Fibroblast of villous mesenchyme (primary cell): Measurements from ENCODE around the gene SRD5A3. TPM values are rescaled to one million over a fixed set of nuclear protein-coding genes. Genes with fewer than 3 reads are reported as not detected.

Source experiments
- DNase-seq: peaks from one replicate; pipeline ENCODE4 v3.0.0-alpha.2; 2010; ENCODE audit warnings: low read depth
- H3K4me3 ChIP-seq: 2 replicates; pipeline ENCODE4 v1.5.1; 2011; ENCODE audit warnings: low read depth, mild to moderate bottlenecking, low read length
- CTCF ChIP-seq: IDR thresholded peaks from 2 replicates; pipeline ENCODE4 v1.5.1; 2012; ENCODE audit warnings: low read depth, mild to moderate bottlenecking, low read length; ENCODE audit not compliant: insufficient read depth
- total RNA-seq: library from RNA; depleted of rRNA; stranded (reverse); fragments of >200 nt; gene quantifications from 2 replicates; pipeline ENCODE4 v1.2.3, GENCODE V29; 2012

Gene SRD5A3
- total RNA-seq, 1 donor: 8.6 TPM

DNA sequence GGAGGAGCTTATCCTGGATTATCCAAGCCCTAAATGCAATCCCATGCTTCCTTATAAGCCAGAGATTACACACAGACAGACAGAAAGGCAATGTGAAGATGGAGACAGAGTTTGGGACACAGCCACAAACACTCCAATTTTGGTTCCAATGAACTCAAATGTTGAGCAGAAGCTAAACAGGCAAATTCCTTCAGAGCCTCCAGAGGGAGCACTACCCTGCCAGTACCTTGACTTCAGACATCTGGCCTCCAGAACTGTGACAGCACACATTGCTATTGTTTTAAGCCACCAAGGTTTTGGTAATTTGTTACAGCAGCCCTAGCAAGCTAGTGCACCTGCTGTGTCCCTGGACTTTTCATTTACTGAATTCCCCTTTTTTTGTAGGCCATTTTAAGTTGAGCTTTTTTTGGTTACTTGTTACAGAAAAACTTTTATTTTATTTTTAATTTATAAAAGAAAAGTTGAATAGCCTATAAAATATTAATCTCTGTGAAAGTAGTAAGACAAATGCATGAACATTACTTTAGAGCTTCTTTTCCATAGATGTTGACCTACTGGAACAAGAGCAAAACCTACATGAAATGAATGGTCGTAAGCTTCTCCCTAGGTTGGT lies 33.4 kb upstream of the SRD5A3 start:
- no peak overlapping the region for H3K4me3 ChIP-seq
- DNase-seq: peak; percentile 56
- peak; percentile 75 for TF ChIP-seq CTCF

GRCh38 chr4:55314141-55314820 lies 31.8 kb upstream of the SRD5A3 start:
- no peak for DNase-seq
- no peak for TF ChIP-seq CTCF
- H3K4me3 ChIP-seq: no peak overlapping the region

- H3K4me3 ChIP-seq: no peak overlapping the region
- TF ChIP-seq CTCF: no peak
- no peak for DNase-seq
These were observed 27.6 kb upstream of the SRD5A3 start for GRCh38 chr4:55318175-55319129.

DNA sequence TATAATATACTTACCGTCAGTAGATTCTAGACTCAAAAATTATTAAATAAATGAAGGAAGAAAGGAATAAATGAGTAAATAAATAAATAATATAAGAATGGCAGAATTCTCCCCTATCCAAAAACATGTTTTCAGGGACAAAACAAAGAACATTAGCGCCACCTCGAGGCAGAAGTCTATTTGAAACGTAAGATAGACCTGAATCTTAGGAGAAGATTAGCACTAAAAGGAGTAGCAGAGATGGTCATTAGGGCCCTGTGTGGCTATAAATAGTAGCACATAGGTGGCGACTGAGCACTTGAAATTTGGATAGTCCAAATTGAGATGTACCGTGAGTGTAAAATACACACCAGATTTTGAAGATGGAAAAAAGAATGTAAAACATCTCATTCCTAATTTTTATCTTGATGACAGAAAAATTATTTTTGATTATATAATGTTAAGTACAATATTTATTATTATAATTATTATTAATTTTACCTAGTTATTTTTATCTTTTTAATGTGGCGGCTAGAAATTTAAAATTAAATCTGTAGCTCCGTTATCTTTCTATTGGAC lies 24.3 kb upstream of the SRD5A3 start:
- no peak overlapping the region for H3K4me3 ChIP-seq
- DNase-seq: peak; percentile 85
- peak; percentile 69 for TF ChIP-seq CTCF

DNA sequence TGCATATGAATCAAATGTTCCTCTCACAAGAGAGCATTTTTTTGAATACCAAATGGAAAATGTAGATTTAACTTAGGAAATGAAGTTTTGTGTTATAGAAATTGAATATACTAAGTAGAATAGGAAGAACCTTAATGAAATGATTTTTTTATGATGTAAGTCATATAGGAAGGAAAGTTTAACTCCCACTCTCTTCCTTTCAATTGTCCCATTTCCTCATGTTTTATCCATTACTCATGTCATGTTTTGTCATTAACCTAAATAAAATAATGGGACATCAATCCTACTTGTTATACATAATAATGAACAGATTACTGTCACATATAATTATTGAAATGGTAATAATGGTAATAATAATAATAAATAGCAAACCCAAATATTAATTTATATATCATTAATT lies 22.7 kb upstream of the SRD5A3 start:
- no peak overlapping the region for H3K4me3 ChIP-seq
- DNase-seq: no peak
- TF ChIP-seq CTCF: no peak

DNA sequence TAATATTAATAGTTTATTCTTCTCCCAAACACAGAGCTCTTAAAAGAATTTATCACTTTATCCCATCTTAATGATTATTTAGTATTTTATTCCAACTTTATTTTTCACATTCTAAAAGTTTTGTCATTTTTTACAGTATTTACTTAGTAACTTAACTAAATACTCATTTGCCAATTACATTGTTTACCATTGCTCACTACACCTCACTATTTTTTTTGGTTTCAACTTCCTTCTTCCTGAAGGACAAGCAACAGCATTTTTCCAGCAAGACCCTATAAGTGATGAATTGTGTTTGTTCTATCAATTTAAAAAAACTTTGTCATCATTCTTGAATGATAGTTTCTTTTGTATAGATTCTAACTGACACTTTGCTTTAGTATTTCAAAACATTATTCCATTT lies 19.4 kb upstream of the SRD5A3 start:
- DNase-seq: no peak
- H3K4me3 ChIP-seq: no peak overlapping the region
- no peak for TF ChIP-seq CTCF
